Right ventricle myocardium inferior (tissue), 1 donor: Measurements from ENCODE around the gene CYP4F2. TPM values are rescaled to one million over a fixed set of nuclear protein-coding genes. Genes with fewer than 3 reads are reported as not detected.
"Not testable (repeated sequence)": the region's sequence is repeated elsewhere in the genome, so short reads cannot be mapped to it uniquely, and the experiment has no call there.

Experiments
- ATAC-seq: fragments of 200-7000 bp; cut with Tn5 transposase; one replicate; pipeline ENCODE4 v1.9.1; 2020; ENCODE audit warnings: mild to moderate bottlenecking, moderate library complexity
- DNase-seq: peaks from one replicate; pipeline ENCODE4 v3.0.0; 2021; ENCODE audit errors: missing footprints
- intact Hi-C: fragments of 100-400 bp; cut with DNase I; formaldehyde crosslinking; loops from one replicate; pipeline ENCODE4 v1.11.0; 2022
- total RNA-seq: library from RNA; stranded (reverse); fragmentation: NEBNext Ultra II Directional; extraction: Animal tissue kit (Norgen Biotek cat#: 25700); gene quantifications from one replicate; pipeline ENCODE4 v1.2.1, GENCODE V29; 2021
- donor health status: DM: no; HTN: yes; CAD: no; lungs with severe emphysema.

Gene CYP4F2
- total RNA-seq, 1 donor from 2014 or later, result not detected

GRCh38 chr19:15829306-15829698, 68.6 kb downstream of the CYP4F2 start:
- intact Hi-C loops, result no loop called here
- DNase-seq (no peak), ATAC-seq (no peak)

GRCh38 chr19:15828611-15829305, 69.1 kb downstream of the CYP4F2 start:
- DNase-seq, ATAC-seq, intact Hi-C loops: not testable (repeated sequence)

- intact Hi-C loops, result no loop called here
- DNase-seq (no peak), ATAC-seq (no peak)
Measured at GRCh38 chr19:15828121-15828610, 69.7 kb downstream of the CYP4F2 start.

Other genes with a start within 250 kb of the CYP4F2 start
- gene CYP4F12, start 225.0 kb downstream of the CYP4F2 start, total RNA-seq, result 5.8 TPM
- gene OR10H2, start 170.1 kb downstream of the CYP4F2 start, total RNA-seq, result not detected
- not detected for gene OR10H3, start 160.1 kb downstream of the CYP4F2 start, total RNA-seq
- gene OR10H5, start 110.4 kb downstream of the CYP4F2 start, total RNA-seq, result not detected
- gene OR10H1, start 82.4 kb downstream of the CYP4F2 start, total RNA-seq, result not detected
- 0.30 TPM for gene CYP4F11, start 36.5 kb upstream of the CYP4F2 start, total RNA-seq
- gene OR10H4, start 50.9 kb upstream of the CYP4F2 start, total RNA-seq, result not detected
- gene TPM4, start 178.4 kb upstream of the CYP4F2 start, total RNA-seq, result 106 TPM
- 25.6 TPM for gene RAB8A, start 213.8 kb upstream of the CYP4F2 start, total RNA-seq
- 0.49 TPM for gene HSH2D, start 245.6 kb upstream of the CYP4F2 start, total RNA-seq